RWPE2 (cell line): ENCODE results near the gene PITPNC1.

Experiments used
- ATAC-seq: fragments of 200-7000 bp; cut with Tn5 transposase; 3 replicates; pipeline ENCODE4 v1.9.1; 2021; ENCODE audit warnings: low read depth
- DNase-seq: peaks from one replicate; pipeline ENCODE4 v3.0.0-alpha.2; 2020; ENCODE audit warnings: low spot score
- H3K27ac ChIP-seq: fragments of 450-650 bp; 2 replicates; pipeline ENCODE4 v1.5.1; 2017; ENCODE audit warnings: mild to moderate bottlenecking; ENCODE audit not compliant: poor library complexity, severe bottlenecking
- H3K27me3 ChIP-seq: fragments of 250-450 bp; sonication (Bioruptor Pico); 2 replicates; pipeline ENCODE4 v1.5.1; 2021; ENCODE audit warnings: mild to moderate bottlenecking, moderate library complexity; ENCODE audit not compliant: insufficient read depth, poor library complexity, severe bottlenecking
- H3K36me3 ChIP-seq: fragments of 250-450 bp; sonication (Bioruptor Pico); 2 replicates; pipeline ENCODE4 v1.5.1; 2020; ENCODE audit warnings: low read depth, mild to moderate bottlenecking, moderate library complexity
- H3K4me1 ChIP-seq: fragments of 250-450 bp; sonication (Bioruptor Pico); 2 replicates; pipeline ENCODE4 v1.5.1; 2021; ENCODE audit warnings: mild to moderate bottlenecking, moderate library complexity; ENCODE audit not compliant: insufficient read depth, poor library complexity, severe bottlenecking
- H3K4me3 ChIP-seq: fragments of 250-450 bp; sonication (Bioruptor Pico); 2 replicates; pipeline ENCODE4 v1.5.1; 2021; ENCODE audit warnings: mild to moderate bottlenecking, moderate library complexity; ENCODE audit not compliant: severe bottlenecking
- H3K9me3 ChIP-seq: fragments of 250-450 bp; sonication (Bioruptor Pico); 2 replicates; pipeline ENCODE4 v1.5.1; 2021; ENCODE audit warnings: mild to moderate bottlenecking, moderate library complexity; ENCODE audit not compliant: severe bottlenecking
- CTCF ChIP-seq: fragments of 450-650 bp; IDR thresholded peaks from one replicate; pipeline ENCODE4 v1.5.1; 2017; ENCODE audit warnings: mild to moderate bottlenecking, moderate library complexity; ENCODE audit not compliant: poor library complexity, severe bottlenecking

PITPNC1 gene

GRCh38 chr17:67399676-67400075 is 22.6 kb downstream of the PITPNC1 start:
- ATAC-seq (no peak), DNase-seq (no peak)
- Histone ChIP-seq H3K36me3 (no peaks in the 10 kb centered on the region), H3K27me3 (no peaks in the 10 kb centered on the region), H3K9me3 (no peaks in the 10 kb centered on the region), H3K27ac (no peak overlapping the region), H3K4me3 (no peak overlapping the region), H3K4me1 (no peaks in the 10 kb centered on the region)
- no peak for TF ChIP-seq CTCF

DNA sequence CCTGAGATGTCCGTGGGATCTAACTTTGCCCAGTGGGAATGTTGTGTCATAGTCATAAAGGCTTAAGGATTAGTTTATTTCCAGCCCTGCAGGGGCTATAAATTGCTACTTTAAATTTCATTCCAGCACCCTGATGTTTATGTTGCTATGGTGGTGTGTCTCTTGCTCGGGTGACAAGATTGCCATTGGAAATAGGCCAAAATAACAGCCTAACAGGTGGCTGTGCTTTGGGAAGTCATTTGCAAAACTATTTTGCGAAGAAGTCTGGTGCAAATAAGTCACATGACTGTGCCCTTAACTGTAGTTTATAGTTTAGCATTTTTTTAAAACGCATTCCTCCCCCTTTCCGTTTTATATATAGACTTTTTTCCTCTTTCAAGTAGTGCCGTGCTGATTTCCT is 23.1 kb downstream of the PITPNC1 start:
- no peaks in the 10 kb centered on the region for H3K36me3 ChIP-seq
- H3K4me1 ChIP-seq: no peaks in the 10 kb centered on the region
- no peak overlapping the region for H3K4me3 ChIP-seq
- TF ChIP-seq CTCF: no peak
- ATAC-seq (no peak), DNase-seq (no peak)
- H3K27ac ChIP-seq: no peak overlapping the region
- no peaks in the 10 kb centered on the region for H3K27me3 ChIP-seq
- no peaks in the 10 kb centered on the region for H3K9me3 ChIP-seq

DNA sequence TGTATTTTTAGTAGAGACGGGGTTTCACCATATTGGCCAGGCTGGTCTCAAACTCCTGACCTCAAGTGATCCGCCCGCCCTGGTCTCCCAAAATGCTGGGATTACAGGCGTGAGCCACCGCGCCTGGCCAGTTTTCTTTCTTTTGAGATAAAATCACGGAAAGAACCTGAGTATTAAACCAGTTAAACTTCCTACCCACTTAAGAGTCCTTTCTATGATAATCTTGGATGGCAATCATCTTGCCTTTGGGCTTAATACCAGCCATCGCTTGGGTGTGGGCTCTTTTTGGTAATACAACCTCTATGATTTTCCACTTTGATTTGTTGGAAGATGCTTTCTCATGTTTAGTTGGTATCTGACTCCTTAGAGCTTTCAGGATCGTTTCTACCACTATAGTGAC is 24.0 kb downstream of the PITPNC1 start:
- Histone ChIP-seq H3K4me3 (no peak overlapping the region), H3K27ac (no peak overlapping the region), H3K9me3 (no peaks in the 10 kb centered on the region), H3K36me3 (no peaks in the 10 kb centered on the region), H3K4me1 (no peaks in the 10 kb centered on the region), H3K27me3 (no peaks in the 10 kb centered on the region)
- no peak for DNase-seq
- ATAC-seq: no peak
- TF ChIP-seq CTCF: no peak

DNA sequence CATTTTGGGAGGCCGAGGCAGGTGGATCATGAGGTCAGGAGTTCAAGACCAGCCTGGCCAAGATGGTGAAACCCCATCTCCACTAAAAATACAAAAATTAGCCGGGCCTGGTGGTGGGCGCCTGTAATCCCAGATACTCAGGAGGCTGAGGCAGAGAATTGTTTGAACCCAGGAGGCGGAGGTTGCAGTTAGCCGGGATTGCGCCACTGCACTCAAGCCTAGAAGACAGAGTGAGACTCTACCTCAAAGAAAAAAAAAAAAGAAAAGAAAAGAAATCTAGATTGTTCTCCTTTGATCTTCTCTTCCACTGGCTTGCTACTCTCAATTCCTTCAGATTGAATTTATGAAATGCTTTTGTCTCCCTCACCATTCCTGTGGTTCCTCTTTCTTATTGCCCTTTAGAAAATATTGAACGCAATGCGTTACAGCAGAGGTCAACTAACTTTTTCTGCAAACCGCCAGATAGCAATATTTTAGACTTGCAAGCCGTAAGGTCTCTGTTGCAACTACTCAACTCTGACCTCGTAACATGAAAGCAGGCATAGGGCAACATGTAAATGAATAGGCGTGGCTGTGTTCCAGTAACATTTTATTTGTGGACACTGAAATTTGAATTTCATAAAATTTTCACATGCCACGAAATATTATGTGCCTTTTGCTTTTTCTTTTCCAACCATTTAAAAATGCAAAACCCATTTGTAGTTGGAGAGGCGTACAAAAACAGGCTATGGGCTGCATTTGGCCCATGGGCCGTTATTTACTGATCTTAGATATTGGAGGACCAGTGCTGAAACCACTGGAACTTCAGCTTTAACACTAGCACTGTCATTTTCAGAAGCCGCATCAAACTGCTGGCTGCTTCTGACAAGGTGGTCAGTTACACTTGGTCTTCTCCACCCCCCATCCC is 24.8 kb downstream of the PITPNC1 start:
- Histone ChIP-seq H3K27ac (no peak overlapping the region), H3K27me3 (no peaks in the 10 kb centered on the region), H3K4me3 (no peak overlapping the region), H3K9me3 (no peaks in the 10 kb centered on the region), H3K4me1 (no peaks in the 10 kb centered on the region), H3K36me3 (no peaks in the 10 kb centered on the region)
- no peak for ATAC-seq
- TF ChIP-seq CTCF: no peak
- DNase-seq: no peak

GRCh38 chr17:67403065-67403464 is 26.0 kb downstream of the PITPNC1 start:
- H3K36me3 ChIP-seq: no peaks in the 10 kb centered on the region
- H3K27me3 ChIP-seq: no peaks in the 10 kb centered on the region
- peaks cover 2% of the 10 kb centered on the region for H3K4me1 ChIP-seq
- H3K4me3 ChIP-seq: no peak overlapping the region
- ATAC-seq (no peak), DNase-seq (no peak)
- TF ChIP-seq CTCF: no peak
- no peaks in the 10 kb centered on the region for H3K9me3 ChIP-seq
- no peak overlapping the region for H3K27ac ChIP-seq
